Activated T-cell treated with anti-CD3 and anti-CD28 coated beads, Interleukin-2, amount 50 U/mL, for 1 hour (primary cell): ENCODE measurements around the gene NR2F6.
A peak's percentile ranks its signal among the peaks of the same experiment; 100 is the strongest.
"Not testable (repeated sequence)": the region's sequence is repeated elsewhere in the genome, so short reads cannot be mapped to it uniquely, and the experiment has no call there.

Experiments used
- DNase-seq: peaks from one replicate; pipeline ENCODE4 v3.0.0-alpha.2; 2020

Gene NR2F6

GRCh38 chr19:17245535-17245984 is at the start of gene NR2F6:
Gene NR2F6 (minus strand): TSS chr19:17245919. CDS start chr19:17245220, 699 bp downstream.
- DNase-seq, result peak; percentile 73

GRCh38 chr19:17294051-17294891 is 48.6 kb upstream of the NR2F6 start:
- DNase-seq, result peak; percentile 62

- no peak for DNase-seq
These were observed 47.9 kb upstream of the NR2F6 start for GRCh38 chr19:17293605-17294004.

- DNase-seq, result peak; percentile 86
These were observed 46.8 kb upstream of the NR2F6 start for GRCh38 chr19:17292301-17293074.

- DNase-seq, result no peak
These were observed 43.8 kb upstream of the NR2F6 start for GRCh38 chr19:17289489-17289888.

- no peak for DNase-seq
These were observed 41.0 kb upstream of the NR2F6 start for GRCh38 chr19:17286752-17287151.

GRCh38 chr19:17286263-17286662 is 40.5 kb upstream of the NR2F6 start:
- DNase-seq, result no peak

GRCh38 chr19:17285415-17286135 is 39.9 kb upstream of the NR2F6 start:
- DNase-seq, result no peak

GRCh38 chr19:17283504-17283996 is 37.8 kb upstream of the NR2F6 start:
- DNase-seq, result no peak

GRCh38 chr19:17282488-17283125 is 36.9 kb upstream of the NR2F6 start:
- peak; percentile 80 for DNase-seq

GRCh38 chr19:17281391-17282304 is 35.9 kb upstream of the NR2F6 start, which contains the start of gene ANKLE1:
Gene ANKLE1 (plus strand): TSS chr19:17281901. CDS start chr19:17281921, 20 bp downstream.
- no peak for DNase-seq

- DNase-seq, result no peak
These were observed 33.7 kb upstream of the NR2F6 start for GRCh38 chr19:17279436-17279835.

GRCh38 chr19:17275441-17276175 is 29.9 kb upstream of the NR2F6 start:
- DNase-seq, result no peak

GRCh38 chr19:17274892-17275291 is 29.2 kb upstream of the NR2F6 start:
- not testable (repeated sequence) for DNase-seq

- DNase-seq, result no peak
These were observed 23.0 kb upstream of the NR2F6 start for GRCh38 chr19:17268754-17269153.

GRCh38 chr19:17266975-17267788 is 21.5 kb upstream of the NR2F6 start, which contains the start of gene BABAM1:
Gene BABAM1 (plus strand): TSS chr19:17267443. CDS start chr19:17268807, 1,364 bp downstream.
- peak; percentile 87 for DNase-seq

GRCh38 chr19:17266589-17266974 is 20.9 kb upstream of the NR2F6 start:
- DNase-seq, result no peak

- no peak for DNase-seq
These were observed 20.3 kb upstream of the NR2F6 start for GRCh38 chr19:17266026-17266425.

- DNase-seq, result no peak
These were observed 18.9 kb upstream of the NR2F6 start, which contains the start of gene USHBP1 for GRCh38 chr19:17264641-17264979. Gene USHBP1 (minus strand): TSS chr19:17264745. CDS start chr19:17264299, 446 bp downstream.
